Breast epithelium (tissue), 3 donors: Measurements from ENCODE around the gene MACC1.

Experiments
- POLR2AphosphoS5 ChIP-seq, 3 donors: sonication (generic); formaldehyde crosslinking; IDR thresholded peaks; one replicate each; pipeline ENCODE4 v1.6.1; 2017; ENCODE audit warnings: antibody characterized with exemption in 3 of 3
- TF ChIP-seq, protein P1 (sequence below), 3 donors: fragments of 450-650 bp; IDR thresholded peaks; one replicate each; pipeline ENCODE4 v1.5.1; 2016 to 2017; ENCODE audit warnings: antibody characterized with exemption in 3 of 3, mild to moderate bottlenecking in 3 of 3, moderate library complexity in 3 of 3

DNA sequence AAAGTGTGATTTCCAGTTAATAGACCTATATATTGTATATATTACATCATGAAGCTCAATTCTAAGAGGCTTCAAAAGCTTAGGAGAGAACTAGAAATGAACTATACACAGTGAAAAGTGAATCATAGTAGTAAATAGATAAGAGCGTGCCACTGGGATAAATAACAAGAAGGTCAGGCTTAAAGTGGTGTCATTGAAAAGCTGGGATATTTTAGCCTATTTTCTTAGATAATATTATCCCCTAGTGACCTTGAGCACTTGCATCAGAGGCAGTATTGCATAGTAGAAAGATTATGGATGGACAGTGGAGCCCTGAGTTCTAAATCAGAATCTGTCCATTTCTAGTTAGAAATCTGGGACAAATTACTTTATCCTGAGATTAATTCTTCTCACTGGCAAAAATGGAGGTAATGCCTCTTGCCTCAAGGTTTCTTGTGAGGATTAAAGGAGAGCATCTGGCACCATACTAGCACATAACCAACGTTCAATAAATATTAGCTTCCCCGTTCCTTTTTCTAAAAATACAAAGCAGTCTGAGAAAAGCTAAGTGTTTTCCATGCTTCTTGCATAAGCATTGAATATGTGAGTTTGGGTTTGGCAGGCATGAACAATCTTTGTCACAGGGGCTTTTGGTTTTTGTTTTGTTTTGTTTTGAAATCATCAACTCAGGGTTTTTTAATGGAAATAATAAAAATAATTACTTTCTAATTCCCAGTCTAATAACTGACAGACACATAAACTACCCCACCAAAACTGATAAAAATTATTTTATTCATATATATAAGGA is 27.3 kb upstream of the MACC1 start:
- TF ChIP-seq, protein P1, sequence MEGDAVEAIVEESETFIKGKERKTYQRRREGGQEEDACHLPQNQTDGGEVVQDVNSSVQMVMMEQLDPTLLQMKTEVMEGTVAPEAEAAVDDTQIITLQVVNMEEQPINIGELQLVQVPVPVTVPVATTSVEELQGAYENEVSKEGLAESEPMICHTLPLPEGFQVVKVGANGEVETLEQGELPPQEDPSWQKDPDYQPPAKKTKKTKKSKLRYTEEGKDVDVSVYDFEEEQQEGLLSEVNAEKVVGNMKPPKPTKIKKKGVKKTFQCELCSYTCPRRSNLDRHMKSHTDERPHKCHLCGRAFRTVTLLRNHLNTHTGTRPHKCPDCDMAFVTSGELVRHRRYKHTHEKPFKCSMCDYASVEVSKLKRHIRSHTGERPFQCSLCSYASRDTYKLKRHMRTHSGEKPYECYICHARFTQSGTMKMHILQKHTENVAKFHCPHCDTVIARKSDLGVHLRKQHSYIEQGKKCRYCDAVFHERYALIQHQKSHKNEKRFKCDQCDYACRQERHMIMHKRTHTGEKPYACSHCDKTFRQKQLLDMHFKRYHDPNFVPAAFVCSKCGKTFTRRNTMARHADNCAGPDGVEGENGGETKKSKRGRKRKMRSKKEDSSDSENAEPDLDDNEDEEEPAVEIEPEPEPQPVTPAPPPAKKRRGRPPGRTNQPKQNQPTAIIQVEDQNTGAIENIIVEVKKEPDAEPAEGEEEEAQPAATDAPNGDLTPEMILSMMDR (IDR thresholded peaks at IDR 0.05), result no peak
- TF ChIP-seq POLR2AphosphoS5 (IDR thresholded peaks at IDR 0.05), result no peak
